ENCODE measurements around the gene DNAJB1. TPM values are rescaled to one million over a fixed set of nuclear protein-coding genes. Genes with fewer than 3 reads are reported as not detected.

DNAJB1 gene
- polyA plus RNA-seq, 1 donor (not counting 4 experiments of a cell fraction or from before 2014, with no cell fraction given) = 265 TPM

GRCh38 chr19:14566712-14567077 is 48.5 kb upstream of the DNAJB1 start:
- dilution Hi-C loops (cut with MboI; ENCODE audit: extremely low pct_ligation_motif_present, low sequenced_read_pairs) = no loop called here
- H3K4me1 ChIP-seq (ENCODE audit: control insufficient read depth, extremely low read depth, insufficient read depth, low read length) = peaks cover 22% of the 10 kb centered on the region

GRCh38 chr19:14565765-14566711 is 47.8 kb upstream of the DNAJB1 start:
- Histone ChIP-seq H3K4me2 (ENCODE audit: control insufficient read depth, extremely low read depth, insufficient read depth, low read depth, low read length) (no peak overlapping the region), H3K4me1 (ENCODE audit: control insufficient read depth, extremely low read depth, insufficient read depth, low read length) (peaks cover 28% of the 10 kb centered on the region), H3K4me3 (ENCODE audit: control insufficient read depth in 2 of 3, extremely low read depth in 1 of 3, insufficient read depth in 2 of 3, low read depth in 1 of 3, low read length in 3 of 3) (no peak overlapping the region), H3K27ac (ENCODE audit: control insufficient read depth, insufficient read depth, low read length) (no peak overlapping the region), H2AFZ (ENCODE audit: control insufficient read depth, low read length) (no peak overlapping the region), H3K9me1 (ENCODE audit: control insufficient read depth, extremely low read depth, insufficient read depth, low read length) (no peaks in the 10 kb centered on the region), H3K36me3 (ENCODE audit: control insufficient read depth in 2 of 2, extremely low read depth in 1 of 2, insufficient read depth in 2 of 2, low read length in 2 of 2) (peaks cover 7 to 16% of the 10 kb centered on the region in 2 experiments), H4K20me1 (ENCODE audit: control insufficient read depth, extremely low read depth, insufficient read depth, low read length) (no peaks in the 10 kb centered on the region), H3K79me2 (ENCODE audit: control insufficient read depth, insufficient read depth, low read length) (peaks cover 34% of the 10 kb centered on the region), H3K27me3 (ENCODE audit: control insufficient read depth, extremely low read depth, insufficient read depth, low read length) (no peaks in the 10 kb centered on the region), H3K9ac (ENCODE audit: control insufficient read depth, extremely low read depth, insufficient read depth, low read length) (no peak overlapping the region), H3K9me3 (ENCODE audit: control insufficient read depth, low read depth, low read length) (no peaks in the 10 kb centered on the region)
- TF ChIP-seq CTCF (optimal IDR thresholded peaks at IDR 0.05 in 1 of 3, IDR thresholded peaks at IDR 0.05 in 1 of 3, conservative IDR thresholded peaks at IDR 0.05 in 1 of 3; ENCODE audit: extremely low read depth in 1 of 3, insufficient read depth in 2 of 3, low read length in 3 of 3) (no peak), EZH2 (IDR thresholded peaks at IDR 0.05; ENCODE audit: low read length) (no peak)
- DNase-seq (ENCODE audit: low read depth, low spot score) = no peak
- dilution Hi-C loops (cut with MboI; ENCODE audit: extremely low pct_ligation_motif_present, low sequenced_read_pairs) = no loop called here
- FAIRE-seq = no peak

More at GRCh38 chr19:14566712-14567077, 48.5 kb upstream of the DNAJB1 start:
- H3K36me3 ChIP-seq (ENCODE audit: control insufficient read depth in 2 of 2, extremely low read depth in 1 of 2, insufficient read depth in 2 of 2, low read length in 2 of 2) = peaks cover 7 to 16% of the 10 kb centered on the region in 2 experiments
- no peak overlapping the region for H3K9ac ChIP-seq (ENCODE audit: control insufficient read depth, extremely low read depth, insufficient read depth, low read length)
- no peak overlapping the region for H3K4me3 ChIP-seq (ENCODE audit: control insufficient read depth in 2 of 3, extremely low read depth in 1 of 3, insufficient read depth in 2 of 3, low read depth in 1 of 3, low read length in 3 of 3)
- H2AFZ ChIP-seq (ENCODE audit: control insufficient read depth, low read length) = no peak overlapping the region
- H3K79me2 ChIP-seq (ENCODE audit: control insufficient read depth, insufficient read depth, low read length) = peaks cover 35% of the 10 kb centered on the region
- TF ChIP-seq CTCF (optimal IDR thresholded peaks at IDR 0.05 in 1 of 3, IDR thresholded peaks at IDR 0.05 in 1 of 3, conservative IDR thresholded peaks at IDR 0.05 in 1 of 3; ENCODE audit: extremely low read depth in 1 of 3, insufficient read depth in 2 of 3, low read length in 3 of 3) (no peak), EZH2 (IDR thresholded peaks at IDR 0.05; ENCODE audit: low read length) (no peak)
- no peak overlapping the region for H3K4me2 ChIP-seq (ENCODE audit: control insufficient read depth, extremely low read depth, insufficient read depth, low read depth, low read length)
- H3K9me3 ChIP-seq (ENCODE audit: control insufficient read depth, low read depth, low read length) = no peaks in the 10 kb centered on the region
- H3K27me3 ChIP-seq (ENCODE audit: control insufficient read depth, extremely low read depth, insufficient read depth, low read length) = no peaks in the 10 kb centered on the region
- DNase-seq (ENCODE audit: low read depth, low spot score) = no peak
- no peak for FAIRE-seq
- H3K27ac ChIP-seq (ENCODE audit: control insufficient read depth, insufficient read depth, low read length) = no peak overlapping the region
- H3K9me1 ChIP-seq (ENCODE audit: control insufficient read depth, extremely low read depth, insufficient read depth, low read length) = no peaks in the 10 kb centered on the region
- H4K20me1 ChIP-seq (ENCODE audit: control insufficient read depth, extremely low read depth, insufficient read depth, low read length) = no peaks in the 10 kb centered on the region

All from keratinocyte (primary cell).